ENCODE data around the gene PANX1. TPM values are rescaled to one million over a fixed set of nuclear protein-coding genes. Genes with fewer than 3 reads are reported as not detected.
"Not testable (repeated sequence)": the region's sequence is repeated elsewhere in the genome, so short reads cannot be mapped to it uniquely, and the experiment has no call there.

PANX1 gene
- total RNA-seq (2014; rRNA removed; shearing (Covaris generic)) = 40.9 and 41.5 TPM in 2 replicates

GRCh38 chr11:94128746-94129511, at the start of gene PANX1:
Gene PANX1, plus strand, starts transcription at chr11:94128841. Its CDS starts 472 bp downstream, at chr11:94129313.
- peak; percentile 77 for DNase-seq (ENCODE audit: low spot score)

- DNase-seq (ENCODE audit: low spot score) = no peak
Observed at GRCh38 chr11:94084164-94084563, 44.5 kb upstream of the PANX1 start.

GRCh38 chr11:94088906-94089305, 39.7 kb upstream of the PANX1 start:
- no peak for DNase-seq (ENCODE audit: low spot score)

GRCh38 chr11:94089341-94089740, 39.3 kb upstream of the PANX1 start:
- DNase-seq (ENCODE audit: low spot score) = no peak

DNA sequence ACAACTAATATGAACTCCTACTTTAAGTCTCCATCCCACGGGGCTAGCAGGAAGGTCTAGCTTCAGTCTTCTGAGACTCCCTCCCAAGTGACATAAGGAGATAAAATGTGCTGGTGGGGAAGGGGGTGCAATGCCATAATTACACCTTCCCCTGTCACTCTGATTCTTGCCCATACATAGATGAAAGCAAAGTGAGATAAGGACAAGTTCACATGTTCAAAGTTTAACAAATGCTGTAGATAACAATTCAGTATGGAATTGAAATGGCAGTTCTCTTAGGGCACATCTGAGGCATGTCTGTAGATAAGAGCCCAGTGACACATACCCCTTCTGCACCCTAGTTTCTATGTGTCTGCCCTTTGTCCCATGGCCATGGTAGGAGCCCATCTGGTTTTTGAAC, 38.2 kb upstream of the PANX1 start:
- DNase-seq (ENCODE audit: low spot score) = no peak

DNA sequence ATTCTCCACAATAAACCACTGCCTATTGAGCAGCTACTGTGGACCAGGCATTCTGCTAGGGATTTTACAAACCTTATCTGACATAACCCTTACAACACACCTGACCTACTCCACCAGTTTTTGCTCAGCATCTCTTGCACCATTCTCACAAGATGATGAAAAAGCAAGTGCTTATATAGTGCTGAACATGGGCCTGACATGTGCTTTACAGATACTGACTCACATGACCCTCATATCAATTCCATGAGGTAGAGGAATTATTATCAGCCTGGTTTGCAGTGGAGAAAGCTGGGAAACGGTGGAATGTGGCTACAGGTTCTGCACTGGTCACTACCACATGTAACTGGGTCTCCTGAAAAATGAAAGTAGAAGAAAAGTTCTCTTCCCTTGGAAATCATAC, 37.5 kb upstream of the PANX1 start:
- no peak for DNase-seq (ENCODE audit: low spot score)

- no peak for DNase-seq (ENCODE audit: low spot score)
Observed at GRCh38 chr11:94100253-94100652, 28.4 kb upstream of the PANX1 start.

- DNase-seq (ENCODE audit: low spot score) = no peak
Observed at GRCh38 chr11:94103471-94103870, 25.2 kb upstream of the PANX1 start.

DNA sequence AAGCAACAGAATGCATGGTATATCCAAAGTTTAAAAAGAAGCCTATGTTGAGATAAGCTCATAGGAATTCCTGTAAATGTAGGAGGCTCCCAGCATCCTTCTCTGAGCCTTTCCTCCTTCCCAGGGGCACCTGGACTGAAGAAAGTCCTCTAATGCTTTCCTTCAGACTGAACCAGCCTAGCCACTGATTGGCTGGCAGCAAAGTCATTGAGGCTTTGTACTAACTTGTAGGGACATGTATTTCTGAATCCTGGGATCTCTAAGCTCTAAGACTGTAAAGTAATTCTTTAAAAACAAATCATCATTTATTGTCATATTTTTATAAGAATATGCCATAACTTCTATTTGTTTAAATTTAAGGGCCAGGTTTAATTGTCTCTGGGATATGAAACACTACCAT, 23.9 kb upstream of the PANX1 start:
- DNase-seq (ENCODE audit: low spot score) = no peak

GRCh38 chr11:94106716-94107115, 21.9 kb upstream of the PANX1 start:
- no peak for DNase-seq (ENCODE audit: low spot score)

DNA sequence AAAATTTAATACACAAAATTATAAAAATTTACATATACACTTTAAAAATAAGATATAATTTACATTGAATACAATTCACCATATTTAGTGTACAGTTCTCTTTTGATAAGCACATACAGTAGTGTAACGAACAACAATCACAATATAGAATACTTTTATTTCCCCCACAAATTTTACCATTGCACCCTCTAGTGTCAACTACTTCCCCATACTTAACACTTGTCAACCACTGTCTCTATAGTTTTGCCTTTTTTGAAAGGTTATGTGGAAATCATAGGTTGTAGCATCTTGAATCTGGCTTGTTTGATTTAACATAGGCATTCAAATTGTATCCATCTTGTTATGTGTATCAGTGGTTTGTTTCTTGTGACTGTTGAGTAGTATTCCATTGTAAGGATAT, 21.3 kb upstream of the PANX1 start:
- no peak for DNase-seq (ENCODE audit: low spot score)

DNA sequence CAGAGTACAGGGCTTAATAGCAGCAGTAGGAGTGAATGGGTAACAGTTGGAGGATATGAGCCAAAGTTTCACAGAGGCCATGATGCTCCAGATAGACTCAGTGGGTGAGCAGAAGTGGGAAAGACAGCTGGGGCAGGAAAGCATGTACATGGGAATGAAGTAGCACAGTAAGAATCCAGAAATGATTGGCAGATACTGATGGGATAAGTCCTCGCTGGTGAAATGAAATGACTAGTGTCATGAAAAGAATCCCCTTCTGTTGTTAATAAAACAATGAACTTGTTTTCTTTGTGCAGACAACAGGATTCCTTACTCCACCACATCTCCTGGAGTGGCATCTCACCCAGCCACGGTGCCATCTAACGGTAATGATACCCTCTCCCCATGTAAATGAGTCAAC, 17.4 kb upstream of the PANX1 start:
- no peak for DNase-seq (ENCODE audit: low spot score)

GRCh38 chr11:94111660-94112059, 17.0 kb upstream of the PANX1 start:
- no peak for DNase-seq (ENCODE audit: low spot score)

DNA sequence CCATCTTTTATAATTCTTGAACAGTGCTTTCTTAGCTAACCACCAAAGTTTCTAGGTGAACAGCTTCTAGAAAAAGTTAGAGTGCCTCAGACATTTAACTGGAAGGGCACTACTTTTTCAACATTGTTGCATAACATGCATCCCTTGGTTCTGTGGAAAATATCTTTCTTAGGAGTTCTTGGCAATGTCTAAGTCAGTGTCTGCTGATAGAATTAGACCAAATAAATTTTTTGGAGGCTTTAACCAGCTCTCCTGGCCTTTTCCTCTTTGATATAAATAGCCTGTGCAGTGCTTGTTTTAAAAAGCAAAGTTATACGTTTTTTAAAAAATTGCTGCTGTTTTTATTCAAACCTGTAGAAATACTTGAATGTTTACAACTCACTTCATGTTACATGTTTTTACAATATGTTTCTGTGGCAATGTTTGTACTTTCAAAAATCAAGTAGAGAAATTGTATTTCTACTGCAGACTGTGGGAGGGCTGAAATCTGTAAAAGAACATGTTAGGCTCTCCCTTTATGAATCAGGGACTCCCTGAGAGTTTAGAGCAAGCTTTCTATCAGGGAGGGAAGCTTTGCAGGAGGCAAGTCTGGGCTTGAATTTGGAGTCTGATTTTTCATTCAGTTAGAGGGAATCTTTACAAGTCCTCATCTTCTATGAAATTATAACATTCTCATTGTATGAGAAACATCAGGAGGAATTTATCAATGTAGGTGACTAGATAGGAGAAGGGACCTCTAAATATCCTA, 16.3 kb upstream of the PANX1 start:
- DNase-seq (ENCODE audit: low spot score) = no peak

- no peak for DNase-seq (ENCODE audit: low spot score)
Observed at GRCh38 chr11:94117197-94117574, 11.5 kb upstream of the PANX1 start.

DNA sequence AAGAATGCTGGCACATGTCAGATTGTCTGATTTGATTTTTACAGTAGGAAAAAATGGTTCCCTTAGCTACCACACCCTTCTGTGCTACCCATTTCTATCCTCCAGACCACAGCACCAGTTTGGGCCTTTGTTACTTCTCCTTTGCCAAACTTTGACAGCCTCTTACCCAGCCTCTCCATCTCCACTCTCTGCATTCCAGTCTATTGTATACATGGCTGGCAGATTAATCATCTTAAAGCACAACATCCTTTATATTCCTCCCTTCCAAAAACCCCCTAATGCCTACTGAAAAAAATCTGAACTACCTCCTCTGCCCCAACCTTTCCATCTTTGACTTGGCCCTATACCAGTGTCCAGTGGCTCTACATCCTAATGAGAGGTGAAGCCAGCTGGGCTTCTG, 10.8 kb upstream of the PANX1 start:
- no peak for DNase-seq (ENCODE audit: low spot score)

GRCh38 chr11:94119676-94120075, 9.0 kb upstream of the PANX1 start:
- not testable (repeated sequence) for DNase-seq (ENCODE audit: low spot score)

- not testable (repeated sequence) for DNase-seq (ENCODE audit: low spot score)
Observed at GRCh38 chr11:94120516-94120915, 8.1 kb upstream of the PANX1 start.

GRCh38 chr11:94120946-94121345, 7.7 kb upstream of the PANX1 start:
- DNase-seq (ENCODE audit: low spot score) = no peak

GRCh38 chr11:94125407-94126115, 3.1 kb upstream of the PANX1 start:
- DNase-seq (ENCODE audit: low spot score) = no peak

DNA sequence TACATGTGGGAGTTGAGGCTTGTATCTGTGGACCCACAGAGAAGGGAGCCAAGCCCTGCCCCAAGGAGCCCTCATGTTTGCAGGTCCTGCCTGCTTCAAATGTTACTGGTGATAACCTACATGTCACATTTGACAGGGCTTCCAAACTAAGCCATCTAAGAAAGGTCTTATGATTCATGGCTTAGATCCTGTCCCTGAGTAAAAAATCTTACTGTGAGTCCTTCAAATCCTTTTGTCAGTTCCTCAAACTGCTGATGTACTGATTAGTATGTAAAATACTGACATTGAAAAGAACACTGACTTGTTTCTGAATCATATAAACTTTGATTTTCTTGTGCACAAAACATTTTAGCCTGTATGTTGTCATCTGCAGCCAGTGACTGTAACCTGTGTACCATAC, 1.0 kb upstream of the PANX1 start:
- no peak for DNase-seq (ENCODE audit: low spot score)

GRCh38 chr11:94128291-94128745, 323 bp upstream of the PANX1 start:
- no peak for DNase-seq (ENCODE audit: low spot score)

Data from H4 (cell line).